ENCODE data around the gene SIL1. TPM values are rescaled to one million over a fixed set of nuclear protein-coding genes. Genes with fewer than 3 reads are reported as not detected.

SIL1 gene
- total and polyA plus RNA-seq, 9 of the 15 experiments (the other 6 are each of a cell fraction or from before 2014, with no cell fraction given) = 1.3 to 30.5 (median 18.1) TPM

DNA sequence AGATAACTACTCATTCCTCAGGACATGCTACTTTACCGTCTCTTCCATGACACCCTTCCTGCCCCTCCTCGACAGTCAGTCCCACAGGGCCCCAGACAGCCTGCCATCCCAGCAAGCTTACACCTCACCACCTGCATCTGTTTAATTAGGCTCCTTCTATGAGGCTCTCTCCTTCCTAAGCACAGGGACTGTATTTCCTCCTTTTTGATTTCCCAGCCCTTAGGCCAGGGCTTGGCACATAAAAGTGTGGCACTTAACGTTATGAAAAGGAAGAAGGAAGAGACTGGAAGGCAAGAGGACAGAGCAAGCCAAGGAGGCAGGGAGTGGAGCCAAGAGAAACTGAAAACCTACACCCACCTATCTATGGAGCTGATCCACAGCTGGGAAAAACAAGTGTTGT is 146.8 kb downstream of the SIL1 start:
- H3K9me1 ChIP-seq (ENCODE audit: control insufficient read depth, insufficient read depth, low read length) = no peaks in the 10 kb centered on the region
- POLR2A ChIA-PET = interaction anchor here (1.3 kb wide), 1 partner anchor 12 kb away, joined by 3 read pairs; no protein-coding TSS in a partner anchor
- no TSS peak for BruUV-seq (replicated peaks)
- DNase-seq (ENCODE audit: extremely low read depth in 1 of 4, low spot score in 3 of 4) (no peak), FAIRE-seq (no peak), ATAC-seq (no peak)
- H3K27ac ChIP-seq (ENCODE audit: extremely low read depth, low read depth, low read length) = no peak overlapping the region
- 39% methylated on average over 3 of the region's 3 CpGs for WGBS (ENCODE audit: insufficient coverage, low coverage, missing lambda C conversion rate)
- no peaks in the 10 kb centered on the region for H3K79me2 ChIP-seq (ENCODE audit: control insufficient read depth, insufficient read depth, low read length)
- peak overlapping the region in 1 of 2 experiments; percentile 31; a peak in 1 of 4 replicates for H3K9ac ChIP-seq (ENCODE audit: insufficient read depth in 1 of 2, low read depth in 2 of 2, low read length in 2 of 2)
- no peak overlapping the region for H3K4me3 ChIP-seq
- no peaks in the 10 kb centered on the region for H3K36me3 ChIP-seq (ENCODE audit: control insufficient read depth, insufficient read depth, low read length)
- H3K27me3 ChIP-seq (ENCODE audit: control insufficient read depth in 2 of 2, insufficient read depth in 2 of 2, low read length in 2 of 2) = no peaks in the 10 kb centered on the region
- H2AFZ ChIP-seq (ENCODE audit: low read depth, low read length) = no peak overlapping the region
- H3K4me2 ChIP-seq (ENCODE audit: insufficient read depth, low read length) = no peak overlapping the region
- no peaks in the 10 kb centered on the region for H3K9me3 ChIP-seq (replicated peaks; ENCODE audit: control insufficient read depth, insufficient read depth, low read depth, low read length)
- no peaks in the 10 kb centered on the region for H4K20me1 ChIP-seq (replicated peaks; ENCODE audit: control insufficient read depth, insufficient read depth, low read length)
- CTCF ChIA-PET (ENCODE audit: low intra/inter-chr PET ratio) = no interaction called here
- no peaks in the 10 kb centered on the region for H3K4me1 ChIP-seq (replicated peaks in 1 of 2; ENCODE audit: control insufficient read depth in 2 of 2, insufficient read depth in 2 of 2, low read length in 2 of 2)
- TF ChIP-seq HDAC6 (IDR thresholded peaks at IDR 0.05; ENCODE audit: low read depth, low read length) (no peak), KLF1 (tag; IDR thresholded peaks at IDR 0.05) (no peak), RUNX1 (IDR thresholded peaks at IDR 0.05; ENCODE audit: low read depth) (no peak)
- intact Hi-C loops (cut with micrococcal nuclease) (no loop called here), in situ Hi-C loops (cut with MboI) (no loop called here)

GRCh38 chr5:139050432-139050831 is 147.7 kb downstream of the SIL1 start:
- Histone ChIP-seq H3K27me3 (ENCODE audit: control insufficient read depth in 2 of 2, insufficient read depth in 2 of 2, low read length in 2 of 2) (no peaks in the 10 kb centered on the region), H3K36me3 (ENCODE audit: control insufficient read depth, insufficient read depth, low read length) (no peaks in the 10 kb centered on the region), H3K27ac (ENCODE audit: extremely low read depth, low read depth, low read length) (no peak overlapping the region), H3K79me2 (ENCODE audit: control insufficient read depth, insufficient read depth, low read length) (no peaks in the 10 kb centered on the region), H2AFZ (ENCODE audit: low read depth, low read length) (no peak overlapping the region), H3K9me1 (ENCODE audit: control insufficient read depth, insufficient read depth, low read length) (no peaks in the 10 kb centered on the region), H3K4me2 (ENCODE audit: insufficient read depth, low read length) (no peak overlapping the region), H3K9ac (ENCODE audit: insufficient read depth in 1 of 2, low read depth in 2 of 2, low read length in 2 of 2) (no peak overlapping the region), H3K4me1 (replicated peaks in 1 of 2; ENCODE audit: control insufficient read depth in 2 of 2, insufficient read depth in 2 of 2, low read length in 2 of 2) (no peaks in the 10 kb centered on the region), H4K20me1 (replicated peaks; ENCODE audit: control insufficient read depth, insufficient read depth, low read length) (no peaks in the 10 kb centered on the region), H3K4me3 (no peak overlapping the region), H3K9me3 (replicated peaks; ENCODE audit: control insufficient read depth, insufficient read depth, low read depth, low read length) (no peaks in the 10 kb centered on the region)
- ATAC-seq (no peak), FAIRE-seq (no peak), DNase-seq (ENCODE audit: extremely low read depth in 1 of 4, low spot score in 3 of 4) (no peak)
- no TSS peak for BruUV-seq (replicated peaks)
- intact Hi-C loops (cut with micrococcal nuclease) (no loop called here), in situ Hi-C loops (cut with MboI) (no loop called here)
- CTCF ChIA-PET (ENCODE audit: low intra/inter-chr PET ratio) = no interaction called here
- POLR2A ChIA-PET = interaction anchor here (1.3 kb wide), 1 partner anchor 11 kb away, joined by 3 read pairs; no protein-coding TSS in a partner anchor
- no peak for TF ChIP-seq NFIX (CRISPR knock-in tag; IDR thresholded peaks at IDR 0.05; ENCODE audit: low read depth)
- TF ChIP-seq KAT7 (CRISPR knock-in tag; IDR thresholded peaks at IDR 0.05; ENCODE audit: borderline replicate concordance) = no peak
- no peak for TF ChIP-seq ARID3A (IDR thresholded peaks at IDR 0.05; ENCODE audit: borderline replicate concordance, low read depth, low read length)
